HG03108 (cell line): ENCODE results near the gene HOXC6.
A peak's percentile ranks its signal among the peaks of the same experiment; 100 is the strongest.
"Not testable (repeated sequence)": the region's sequence is repeated elsewhere in the genome, so short reads cannot be mapped to it uniquely, and the experiment has no call there.

Source experiments
- ATAC-seq: cut with Tn5 transposase; IDR thresholded peaks from one replicate; pipeline ENCODE4 v1.9.1; 2021; ENCODE audit warnings: moderate library complexity; ENCODE audit not compliant: unreplicated experiment

HOXC6 gene

GRCh38 chr12:54052438-54053002 lies 24.3 kb downstream of the HOXC6 start:
- ATAC-seq, result no peak

DNA sequence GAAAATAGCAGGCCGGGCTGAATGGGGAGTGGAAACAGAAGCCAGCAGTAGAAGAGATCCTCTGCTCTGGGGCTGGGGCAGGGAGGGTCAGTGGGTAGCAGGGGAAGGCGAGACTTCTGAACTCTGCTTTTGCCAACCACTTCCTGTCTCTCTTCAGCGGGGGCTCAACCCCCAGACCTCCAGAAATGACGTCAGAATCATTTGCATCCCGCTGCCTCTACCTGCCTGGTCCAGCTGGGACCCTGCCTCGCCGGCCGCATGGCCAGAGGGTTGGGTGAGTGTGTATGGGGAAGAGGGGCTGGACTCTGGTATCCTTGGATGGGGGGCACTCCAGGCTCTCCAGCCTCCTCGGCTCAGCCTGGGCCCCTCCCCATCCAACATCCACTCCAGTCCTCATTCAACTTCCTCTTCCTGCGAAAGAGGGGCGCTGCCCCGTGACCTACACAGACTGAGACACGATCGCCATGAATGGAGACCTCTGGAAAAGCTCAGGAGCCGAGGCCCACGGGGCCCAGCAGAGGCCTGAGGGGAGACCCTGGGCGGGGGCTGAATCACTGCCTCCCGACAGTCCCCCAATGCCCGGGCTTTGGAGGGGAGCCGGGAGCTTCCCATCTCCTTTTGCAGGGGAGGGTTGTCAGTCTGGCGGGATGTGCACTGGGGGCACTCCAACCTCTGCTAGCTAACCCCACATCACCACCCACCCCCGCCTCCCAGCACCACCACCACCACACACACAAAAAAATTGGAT lies 24.9 kb downstream of the HOXC6 start:
- ATAC-seq, result peak; percentile 61

GRCh38 chr12:54053751-54054741 lies 25.8 kb downstream of the HOXC6 start, which contains the start of gene HOXC4:
HOXC4 (plus strand) TSS chr12:54053835; CDS start chr12:54053923, 88 bp downstream.
- peak; percentile 31 for ATAC-seq

DNA sequence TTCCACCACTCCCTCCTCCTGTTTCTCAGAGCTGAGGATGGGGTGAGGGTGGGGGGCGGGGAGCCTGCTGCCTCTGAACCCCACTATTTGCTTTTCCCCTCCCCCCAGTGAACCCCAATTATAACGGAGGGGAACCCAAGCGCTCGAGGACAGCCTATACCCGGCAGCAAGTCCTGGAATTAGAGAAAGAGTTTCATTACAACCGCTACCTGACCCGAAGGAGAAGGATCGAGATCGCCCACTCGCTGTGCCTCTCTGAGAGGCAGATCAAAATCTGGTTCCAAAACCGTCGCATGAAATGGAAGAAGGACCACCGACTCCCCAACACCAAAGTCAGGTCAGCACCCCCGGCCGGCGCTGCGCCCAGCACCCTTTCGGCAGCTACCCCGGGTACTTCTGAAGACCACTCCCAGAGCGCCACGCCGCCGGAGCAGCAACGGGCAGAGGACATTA lies 26.5 kb downstream of the HOXC6 start:
- no peak for ATAC-seq

DNA sequence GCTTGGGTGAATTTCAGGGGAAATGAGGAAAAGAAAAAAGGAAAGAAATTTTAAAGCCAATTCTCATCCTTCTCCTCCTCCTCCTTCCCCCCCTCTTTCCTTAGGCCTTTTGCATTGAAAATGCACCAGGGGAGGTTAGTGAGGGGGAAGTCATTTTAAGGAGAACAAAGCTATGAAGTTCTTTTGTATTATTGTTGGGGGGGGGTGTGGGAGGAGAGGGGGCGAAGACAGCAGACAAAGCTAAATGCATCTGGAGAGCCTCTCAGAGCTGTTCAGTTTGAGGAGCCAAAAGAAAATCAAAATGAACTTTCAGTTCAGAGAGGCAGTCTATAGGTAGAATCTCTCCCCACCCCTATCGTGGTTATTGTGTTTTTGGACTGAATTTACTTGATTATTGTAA lies 27.3 kb downstream of the HOXC6 start:
- no peak for ATAC-seq

- ATAC-seq, result no peak
Measured at GRCh38 chr12:54056110-54056509, 27.9 kb downstream of the HOXC6 start.

DNA sequence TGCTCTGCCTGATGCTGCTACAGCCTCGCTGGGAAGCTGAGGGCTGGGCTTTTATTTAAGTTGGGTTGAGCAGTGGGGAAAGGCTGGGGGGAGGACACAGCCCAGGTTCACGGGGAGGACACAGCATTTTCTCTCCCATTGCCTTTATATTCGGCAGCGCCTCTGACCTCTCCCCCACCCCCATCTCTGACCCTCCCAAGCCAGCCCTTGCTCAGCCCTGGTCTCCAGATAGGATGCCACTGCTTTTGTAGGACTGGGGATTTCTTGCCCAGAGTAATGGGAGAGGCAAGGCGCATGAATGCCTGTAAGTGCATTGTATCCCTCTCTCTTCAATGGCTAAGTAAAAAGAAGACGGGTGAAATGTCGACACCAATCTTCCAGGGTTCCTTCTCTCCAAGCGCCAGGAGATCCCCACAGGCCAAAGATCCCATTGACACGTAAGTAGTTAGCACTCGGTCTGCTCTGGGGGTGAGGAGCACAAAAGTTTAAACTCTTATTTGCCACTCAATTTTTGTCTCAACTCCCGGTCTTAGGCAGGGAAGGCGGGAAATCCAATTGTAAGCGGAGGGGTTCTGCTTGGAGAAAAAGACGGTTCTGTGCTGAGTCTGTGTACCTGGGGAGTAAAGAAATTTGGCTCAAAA lies 30.0 kb downstream of the HOXC6 start:
- no peak for ATAC-seq

DNA sequence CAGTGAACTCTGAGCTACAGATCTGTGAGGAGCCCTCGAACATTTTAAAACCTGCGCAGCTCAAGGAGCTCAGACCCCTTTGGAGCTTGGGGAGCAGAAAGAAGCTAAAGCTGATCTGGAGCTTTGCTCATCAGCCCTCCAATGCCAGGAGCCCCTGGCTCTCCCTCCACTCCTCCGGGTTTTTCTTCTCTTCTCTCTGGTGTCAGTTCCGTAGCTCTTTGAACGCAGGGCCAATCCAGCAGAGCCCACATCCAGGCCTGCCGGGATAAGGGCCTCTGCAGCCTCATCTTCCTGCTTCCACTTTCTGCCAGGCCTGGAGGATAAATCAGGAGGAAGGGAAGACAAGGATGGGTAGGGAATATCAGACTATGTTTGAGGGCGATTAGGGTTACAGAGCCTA lies 31.4 kb downstream of the HOXC6 start:
- no peak for ATAC-seq

- ATAC-seq, result no peak
Measured at GRCh38 chr12:54060174-54060974, 32.1 kb downstream of the HOXC6 start.

GRCh38 chr12:54060975-54061778 lies 32.9 kb downstream of the HOXC6 start:
- ATAC-seq, result no peak

DNA sequence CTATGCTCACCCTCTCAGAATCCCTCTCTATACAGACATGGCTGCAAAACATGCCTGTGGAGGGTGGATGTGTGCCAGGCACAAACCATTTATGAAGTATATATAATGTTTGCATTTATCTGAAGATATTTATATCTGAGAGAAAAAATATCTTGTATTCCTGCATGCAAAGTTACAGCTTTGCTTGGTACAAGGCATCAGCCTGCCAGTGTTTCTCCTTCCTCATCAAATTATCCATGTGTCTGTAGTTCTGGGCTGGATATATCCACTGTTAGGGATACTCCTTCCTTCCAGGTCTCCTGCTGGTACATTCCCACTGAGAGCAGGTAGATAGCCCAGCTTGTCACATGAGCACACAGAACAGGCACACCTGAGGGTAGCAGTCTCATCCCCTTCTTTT lies 37.4 kb downstream of the HOXC6 start:
- no peak for ATAC-seq

DNA sequence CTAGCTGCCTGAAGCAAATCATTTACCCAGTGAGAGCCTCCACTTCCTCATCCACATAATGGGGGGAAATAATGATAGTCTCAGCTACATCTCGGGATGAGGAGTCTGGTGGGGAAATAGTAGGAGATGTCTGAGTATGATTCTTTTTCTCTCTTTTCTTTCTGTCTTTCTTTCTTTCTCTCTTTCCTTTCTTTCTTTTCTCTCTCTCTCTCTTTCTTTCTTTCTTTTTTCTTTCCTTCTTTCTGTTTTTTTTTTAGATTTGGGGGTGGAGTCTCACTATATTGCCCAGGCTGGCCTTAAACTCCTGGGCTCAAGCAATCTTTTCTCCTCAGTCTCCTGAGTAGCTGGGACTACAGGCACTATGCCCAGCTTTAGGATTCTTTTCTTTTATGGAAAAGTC lies 38.2 kb downstream of the HOXC6 start:
- no peak for ATAC-seq

- ATAC-seq, result no peak
Measured at GRCh38 chr12:54068418-54069070, 40.3 kb downstream of the HOXC6 start.

DNA sequence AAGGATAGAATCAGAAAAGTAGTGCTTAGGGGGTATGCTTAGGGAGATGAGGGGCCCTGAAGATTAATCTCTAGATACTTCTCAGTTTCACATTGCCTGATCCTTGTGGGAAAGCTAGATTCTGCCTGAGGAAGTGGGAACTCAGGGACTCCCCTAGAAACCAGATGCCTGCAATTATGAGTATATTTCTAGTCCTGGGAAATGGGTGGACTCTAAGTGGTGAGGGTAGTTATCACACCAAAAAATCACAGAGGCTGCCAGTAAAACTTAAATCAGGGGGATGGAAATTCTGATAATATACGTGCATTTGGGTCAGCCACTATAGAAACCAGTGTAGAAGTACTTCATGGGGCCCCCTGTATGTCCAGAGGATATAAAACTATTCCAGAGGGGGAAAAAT lies 43.7 kb downstream of the HOXC6 start:
- no peak for ATAC-seq

DNA sequence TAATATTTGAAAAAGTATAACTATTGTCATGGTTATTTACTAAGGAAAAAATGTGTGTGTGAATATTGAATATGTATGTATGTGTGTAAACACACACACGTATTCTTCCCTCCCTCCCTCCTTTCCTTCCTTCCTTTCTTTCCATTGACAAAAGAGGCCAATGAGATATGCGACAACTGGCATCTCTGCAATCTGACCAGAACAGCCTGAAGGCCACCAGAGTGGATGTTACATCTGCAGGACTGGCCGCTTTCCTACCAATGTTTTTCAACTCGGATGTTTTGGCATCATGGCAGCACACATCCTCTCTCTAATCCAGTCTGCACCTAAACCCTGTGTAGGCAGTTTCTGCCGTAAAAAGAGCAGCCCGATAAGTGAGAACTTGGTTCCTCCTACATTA lies 46.1 kb downstream of the HOXC6 start:
- no peak for ATAC-seq

DNA sequence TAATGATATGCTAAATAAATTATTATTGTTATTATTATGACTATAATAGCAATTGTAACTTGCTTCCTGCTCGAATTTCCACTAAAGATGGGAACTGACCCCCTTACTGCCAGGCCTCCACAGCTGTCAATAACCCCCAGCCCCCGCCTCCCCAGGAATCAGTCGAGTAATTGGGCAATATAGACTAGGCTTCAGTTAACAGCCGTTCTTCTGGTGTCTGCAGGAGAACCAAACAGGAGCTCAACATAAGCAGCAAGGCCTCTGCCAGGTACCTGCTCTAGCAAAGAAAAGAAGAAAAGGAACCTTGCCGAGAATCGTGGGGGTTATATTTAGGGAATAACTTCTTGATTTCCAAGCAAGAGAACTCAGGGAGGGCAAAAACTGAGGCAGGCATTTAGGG lies 47.2 kb downstream of the HOXC6 start:
- no peak for ATAC-seq

DNA sequence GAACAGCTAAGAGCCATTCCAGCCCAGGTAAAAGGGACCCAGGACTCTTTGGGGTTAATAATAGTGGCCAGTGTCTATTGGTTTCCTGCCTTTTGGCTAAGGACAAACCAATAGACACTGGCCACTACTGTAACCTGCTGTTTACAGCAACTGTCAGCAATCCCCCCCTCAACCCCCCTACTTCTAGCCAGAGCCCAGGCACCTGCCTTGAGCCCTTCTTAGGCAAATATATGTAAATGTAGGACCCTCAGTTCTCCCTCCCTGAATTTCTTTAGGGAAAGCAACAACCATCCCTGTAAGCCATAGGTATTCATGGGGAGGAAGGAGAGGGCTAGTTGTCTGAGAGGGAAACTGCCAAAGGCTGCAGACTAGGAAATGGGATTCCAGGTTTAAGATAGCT lies 47.7 kb downstream of the HOXC6 start:
- no peak for ATAC-seq

DNA sequence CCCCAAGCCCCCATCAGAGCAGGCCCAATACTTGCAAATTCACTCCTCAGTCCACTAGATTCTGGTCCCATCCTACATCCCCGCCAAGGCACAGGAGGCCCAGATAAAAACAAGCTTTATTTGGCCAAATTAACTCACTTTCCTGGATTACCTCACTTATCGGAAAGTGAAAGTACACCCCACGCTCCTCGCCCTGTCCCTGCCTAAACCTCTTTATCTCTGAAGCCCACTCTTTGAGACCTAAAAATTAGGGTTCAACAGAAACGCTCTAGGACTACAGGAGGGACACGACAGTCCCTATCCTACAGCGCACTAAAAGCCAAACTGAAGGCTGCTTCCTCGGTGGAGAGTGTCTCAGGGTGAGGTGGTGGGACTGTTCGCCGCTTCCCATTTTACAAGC lies 49.6 kb downstream of the HOXC6 start:
- not testable (repeated sequence) for ATAC-seq

DNA sequence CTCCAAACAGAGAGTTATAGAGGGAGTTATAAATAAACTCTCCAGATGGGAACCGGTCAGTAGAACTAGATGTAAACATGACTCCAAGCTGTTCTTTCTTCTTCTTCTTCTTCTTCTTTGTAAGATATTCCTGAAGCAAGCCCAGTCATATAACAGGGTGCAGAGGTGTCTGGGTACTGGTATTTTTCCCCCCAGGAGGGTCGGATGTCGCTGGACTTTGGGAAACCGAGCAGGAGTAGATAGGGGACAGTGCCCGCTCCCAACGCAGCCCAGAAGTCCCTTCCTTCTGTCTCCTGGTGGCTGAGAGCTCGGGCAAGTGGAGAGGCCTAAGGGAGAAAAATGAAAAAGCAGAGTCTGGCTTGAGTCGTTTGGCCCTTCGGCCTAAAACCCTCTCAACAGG lies 50.9 kb downstream of the HOXC6 start:
- ATAC-seq, result not testable (repeated sequence)
